Caki2 (cell line): Measurements from ENCODE around the gene MBD5. TPM values are rescaled to one million over a fixed set of nuclear protein-coding genes. Genes with fewer than 3 reads are reported as not detected.

Source experiments
- DNase-seq: peaks from one replicate; pipeline ENCODE4 v3.0.0-alpha.2; 2015; ENCODE audit warnings: low read depth
- in situ Hi-C: cut with HindIII; loops from 2 replicates; pipeline ENCODE4 v1.10.0; 2016; ENCODE audit warnings: low sequenced_read_pairs, low pct_unique_long_range_greater_than_20kb, mixed read lengths
- total RNA-seq: library from RNA; depleted of rRNA; stranded (reverse); fragments of >200 nt; shearing (Covaris generic); gene quantifications from 2 replicates; pipeline ENCODE4 v1.2.3, GENCODE V29; 2014; ENCODE audit warnings: low replicate concordance

Gene MBD5
- total RNA-seq, 1 experiment from 2014 or later, result 3.1 TPM

GRCh38 chr2:148251993-148252392 is 231.1 kb downstream of the MBD5 start:
- in situ Hi-C loops, result no loop called here
- DNase-seq, result no peak

DNA sequence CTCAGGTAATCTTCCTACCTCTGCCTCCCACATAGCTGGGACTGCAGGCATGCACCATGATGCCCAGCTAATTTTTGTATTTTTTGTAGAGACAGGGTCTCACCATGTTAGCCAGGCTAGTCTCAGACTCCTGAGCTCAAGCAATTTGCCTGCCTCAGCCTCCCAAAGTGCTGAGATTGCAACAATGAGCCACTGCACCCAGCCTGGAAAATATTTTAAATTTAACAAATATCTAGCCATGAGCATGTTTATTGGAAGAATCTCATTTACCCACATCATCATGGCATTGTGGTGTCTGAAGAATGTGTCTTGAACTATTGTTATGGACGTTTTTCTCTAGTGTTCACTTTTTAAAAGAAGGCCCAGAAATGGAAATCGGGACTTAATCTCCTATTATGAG is 231.8 kb downstream of the MBD5 start:
- in situ Hi-C loops, result no loop called here

GRCh38 chr2:148253685-148254084 is 232.8 kb downstream of the MBD5 start:
- in situ Hi-C loops, result no loop called here
- peak; percentile 74 for DNase-seq

More for the DNA sequence above, 231.8 kb downstream of the MBD5 start:
- DNase-seq, result no peak

GRCh38 chr2:148255929-148256328 is 235.0 kb downstream of the MBD5 start:
- in situ Hi-C loops, result no loop called here
- DNase-seq, result no peak

DNA sequence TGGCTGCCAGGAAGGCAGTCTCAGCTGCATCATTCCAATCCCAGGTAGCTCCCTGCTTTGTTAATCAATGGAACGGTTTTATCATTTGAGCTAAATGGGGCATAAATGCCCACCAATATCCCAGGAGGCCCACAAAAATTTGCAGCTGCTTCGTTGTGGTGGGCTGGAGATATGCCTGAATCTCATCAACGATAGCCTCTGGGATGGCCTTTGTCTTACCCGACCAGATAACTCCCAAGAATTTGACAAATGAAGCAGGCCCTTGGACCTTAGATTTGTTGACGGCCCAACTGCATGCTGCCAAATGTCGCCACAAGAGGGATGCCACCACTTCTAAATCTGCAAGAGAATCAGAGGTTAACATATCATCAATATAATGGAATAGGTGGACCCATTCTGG is 236.4 kb downstream of the MBD5 start:
- no peak for DNase-seq
- in situ Hi-C loops, result no loop called here

- in situ Hi-C loops, result no loop called here
- peak; percentile 12 for DNase-seq
Observed at GRCh38 chr2:148258124-148258523, 237.2 kb downstream of the MBD5 start.

DNA sequence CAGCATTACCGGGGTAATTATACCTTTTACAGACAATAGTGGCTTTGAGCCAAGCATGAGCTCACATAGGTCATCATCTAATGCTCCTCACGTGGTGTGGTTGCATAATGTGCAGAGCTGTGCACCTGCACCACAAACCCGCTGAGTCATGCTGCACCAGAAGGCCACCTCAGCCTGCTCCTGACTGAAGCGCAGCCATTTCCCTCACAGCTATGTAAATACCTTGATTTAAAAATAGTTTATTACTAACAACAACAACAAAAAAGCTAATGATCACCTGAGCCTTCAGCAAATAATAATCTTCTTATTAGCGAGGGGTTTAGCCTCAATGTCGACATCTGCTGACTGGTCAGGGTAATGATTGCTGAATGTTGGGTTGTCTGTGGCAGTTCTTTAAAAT is 238.8 kb downstream of the MBD5 start:
- DNase-seq, result peak; percentile 78
- in situ Hi-C loops, result no loop called here

DNA sequence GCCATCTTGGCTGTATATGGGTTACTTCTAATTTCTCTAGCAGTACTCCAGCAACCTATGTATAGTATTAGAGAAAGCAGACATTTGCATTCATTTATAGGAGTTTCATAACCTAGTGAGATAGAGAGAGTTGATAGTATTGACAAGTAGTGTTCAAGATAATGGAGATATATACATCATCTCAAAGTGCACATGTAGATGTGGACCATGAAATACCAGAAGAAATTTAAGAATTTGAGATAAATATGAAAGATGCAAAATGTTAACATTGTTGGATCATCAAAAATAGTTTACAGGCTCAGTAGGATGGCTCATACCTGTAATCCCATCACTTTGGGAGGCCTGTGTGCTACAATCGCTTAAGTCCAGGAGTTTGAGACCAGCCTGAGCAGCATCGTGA is 243.0 kb downstream of the MBD5 start:
- in situ Hi-C loops, result no loop called here
- DNase-seq, result no peak

GRCh38 chr2:148273158-148273691 is 252.3 kb downstream of the MBD5 start:
- DNase-seq, result peak; percentile 91
- in situ Hi-C loops, result no loop called here

DNA sequence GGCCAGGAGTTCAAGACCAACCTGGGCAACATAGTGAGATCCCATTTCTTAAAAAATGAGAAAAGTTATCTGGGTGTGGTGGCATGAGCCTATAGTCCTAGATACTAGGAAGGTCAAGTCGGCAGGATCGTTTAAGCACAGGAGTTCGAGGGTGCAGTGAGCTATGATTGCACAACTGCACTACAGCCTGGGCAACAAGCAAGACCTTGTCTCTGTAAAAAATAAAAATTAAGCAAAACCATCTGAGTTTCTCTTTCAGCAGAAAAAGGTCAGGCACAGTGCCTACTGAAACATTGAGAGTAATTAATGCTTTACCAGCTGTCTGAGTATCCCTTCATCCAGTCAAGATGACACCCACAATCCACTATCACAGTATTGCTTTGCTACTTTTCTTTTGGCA is 258.3 kb downstream of the MBD5 start:
- in situ Hi-C loops, result no loop called here
- DNase-seq, result no peak

DNA sequence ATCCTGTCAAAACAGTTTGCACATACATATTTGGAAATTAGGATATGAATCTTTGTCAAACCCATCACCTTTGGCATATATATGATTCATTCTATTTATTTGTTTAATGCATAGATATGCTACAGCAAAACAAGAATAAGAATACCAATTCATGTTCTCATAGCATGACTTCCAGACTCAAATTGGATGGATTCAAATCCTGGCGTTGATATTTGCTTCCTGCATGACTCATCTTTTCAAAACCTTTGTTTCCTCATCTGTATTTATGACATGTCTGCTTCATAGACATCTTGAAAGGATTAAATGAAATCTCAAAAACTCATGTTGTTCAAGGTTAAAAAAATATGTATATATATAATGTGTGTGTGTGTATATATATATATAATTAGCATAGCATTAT is 261.3 kb downstream of the MBD5 start:
- in situ Hi-C loops, result no loop called here
- DNase-seq, result no peak

DNA sequence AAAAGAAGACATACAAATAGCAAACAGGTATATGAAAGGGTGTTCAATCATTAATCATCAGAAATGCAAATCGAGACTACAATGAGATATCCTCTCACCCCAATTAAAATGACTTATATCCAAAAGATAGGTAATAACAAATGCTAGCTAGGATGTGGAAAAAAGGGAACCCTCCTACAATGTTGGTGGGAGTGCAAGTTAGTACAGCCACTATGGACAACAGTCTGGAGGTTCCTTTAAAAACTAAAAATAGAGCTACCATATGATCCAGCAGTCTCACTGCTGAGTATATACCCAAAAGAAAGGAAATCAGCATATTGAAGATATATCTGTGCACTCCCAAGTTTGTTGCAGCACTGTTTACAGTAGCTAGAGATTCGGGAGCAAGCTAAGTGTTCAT is 271.5 kb downstream of the MBD5 start:
- no peak for DNase-seq
- in situ Hi-C loops, result no loop called here

- no peak for DNase-seq
- in situ Hi-C loops, result no loop called here
Observed at GRCh38 chr2:148298196-148298595, 277.3 kb downstream of the MBD5 start.

DNA sequence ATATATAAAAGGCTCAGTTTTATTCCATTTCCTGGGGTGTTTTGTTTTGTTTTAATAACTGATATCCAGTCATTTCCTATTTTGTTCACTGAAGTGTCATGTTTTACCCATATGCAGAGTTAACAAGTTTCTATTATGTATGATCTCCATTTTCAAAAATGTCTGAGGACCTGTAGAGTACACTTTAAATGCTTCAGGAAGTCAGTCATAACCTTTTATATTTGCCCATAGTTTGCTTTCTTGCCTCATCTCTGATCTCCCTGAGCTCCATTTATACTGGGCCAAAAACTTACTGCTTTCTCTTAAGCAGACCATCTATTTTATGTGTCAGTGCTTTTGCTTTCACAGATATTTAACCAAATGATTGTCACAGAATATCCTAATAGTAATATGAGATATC is 278.7 kb downstream of the MBD5 start:
- in situ Hi-C loops, result no loop called here
- DNase-seq, result no peak

GRCh38 chr2:148300544-148300943 is 279.7 kb downstream of the MBD5 start:
- in situ Hi-C loops, result no loop called here
- DNase-seq, result no peak

DNA sequence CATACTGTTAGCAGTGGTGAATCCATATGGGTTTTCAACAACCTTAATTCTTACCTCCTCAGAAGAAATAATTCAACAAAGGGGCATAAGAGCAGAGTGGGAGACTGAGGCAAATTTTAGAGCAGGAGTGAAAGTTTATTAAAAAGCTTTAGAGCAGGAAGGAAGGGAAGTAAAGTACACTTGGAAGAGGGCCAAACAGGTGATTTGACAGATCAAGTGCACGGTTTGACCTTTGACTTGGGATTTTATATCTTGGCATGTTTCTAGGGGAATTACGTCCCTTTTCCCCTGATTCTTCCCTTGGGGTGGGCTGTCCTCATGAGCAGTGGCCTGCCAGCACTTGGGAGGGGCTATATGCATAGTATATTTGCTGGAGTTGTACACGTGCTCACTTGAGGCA is 280.5 kb downstream of the MBD5 start:
- in situ Hi-C loops, result no loop called here
- DNase-seq, result no peak

DNA sequence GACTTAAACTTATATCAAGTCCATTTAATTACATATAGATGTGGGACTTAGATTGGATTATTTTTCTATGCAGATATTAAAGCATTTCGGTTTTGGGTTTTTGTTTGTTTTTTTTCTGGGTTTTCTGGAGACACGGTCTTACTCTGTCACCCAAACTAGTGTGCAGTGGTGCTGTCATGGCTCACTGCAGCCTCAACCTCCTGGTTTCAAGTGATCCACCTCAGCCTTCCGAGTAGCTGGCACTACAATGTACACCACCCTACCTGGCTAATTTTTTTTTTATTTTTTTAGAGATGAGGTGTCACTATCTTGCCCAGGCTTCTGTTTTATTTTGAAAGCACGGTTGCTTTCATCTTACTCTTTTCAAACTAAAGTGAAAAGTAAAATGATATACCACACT is 281.6 kb downstream of the MBD5 start:
- in situ Hi-C loops, result no loop called here
- DNase-seq, result no peak

DNA sequence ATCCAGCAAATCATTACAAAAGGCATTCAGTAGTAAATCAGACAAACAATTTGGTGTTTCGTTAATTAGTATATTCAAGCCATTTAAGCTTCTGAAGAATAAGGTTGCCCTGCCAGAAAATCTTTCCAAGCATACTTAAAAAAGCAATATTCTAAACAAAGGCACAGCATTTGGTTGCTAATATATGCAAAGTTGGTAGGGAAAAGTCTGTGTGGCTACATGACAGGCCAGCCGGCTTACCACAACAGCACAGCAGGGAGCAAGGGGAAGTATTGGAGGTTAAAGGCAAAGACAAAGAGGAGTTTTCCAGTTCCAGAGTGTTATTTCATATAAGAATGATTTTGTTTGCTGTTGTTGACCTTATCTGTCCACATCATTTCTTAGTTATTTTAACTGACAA is 282.3 kb downstream of the MBD5 start:
- no peak for DNase-seq
- in situ Hi-C loops, result no loop called here

GRCh38 chr2:148305476-148305875 is 284.6 kb downstream of the MBD5 start:
- in situ Hi-C loops, result no loop called here
- DNase-seq, result no peak

- in situ Hi-C loops, result no loop called here
- DNase-seq, result no peak
Observed at GRCh38 chr2:148306027-148306426, 285.1 kb downstream of the MBD5 start.

DNA sequence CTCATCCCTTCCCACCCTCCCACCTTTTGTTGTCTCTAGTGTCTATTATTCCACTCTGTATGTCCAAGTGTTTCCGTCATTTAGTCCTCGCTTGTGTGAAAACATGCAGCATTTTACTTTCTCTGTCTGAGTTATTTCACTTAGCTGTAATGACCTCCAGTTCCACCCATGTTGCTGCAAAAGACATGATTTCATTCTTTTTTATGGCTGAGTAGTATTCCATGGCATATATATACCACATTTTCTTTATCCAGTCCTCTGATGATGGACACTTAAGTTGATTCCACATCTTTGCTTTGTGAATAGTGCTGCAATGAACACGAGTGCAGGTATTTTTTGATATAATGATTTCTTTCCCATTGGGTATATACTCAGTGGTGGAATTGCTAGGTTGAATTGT is 296.7 kb downstream of the MBD5 start:
- no peak for DNase-seq
- in situ Hi-C loops, result no loop called here
